Measurements from ENCODE around the gene TULP4.
"Not testable (repeated sequence)": the region's sequence is repeated elsewhere in the genome, so short reads cannot be mapped to it uniquely, and the experiment has no call there.

The TULP4 gene

GRCh38 chr6:158382491-158382890, 70.2 kb downstream of the TULP4 start:
- H3K36me3 ChIP-seq (ENCODE audit: control insufficient read depth, insufficient read depth, low read length, severe bottlenecking): no peaks in the 10 kb centered on the region
- no peak overlapping the region for H3K4me3 ChIP-seq (ENCODE audit: low read length)
- peaks cover 7% of the 10 kb centered on the region for H3K4me1 ChIP-seq (ENCODE audit: control insufficient read depth, insufficient read depth, low read length)
- H3K9ac ChIP-seq (ENCODE audit: low read length): no peak overlapping the region
- no peaks in the 10 kb centered on the region for H3K9me3 ChIP-seq (ENCODE audit: control insufficient read depth, low read length)
- DNase-seq (ENCODE audit: low read depth): no peak
- no peaks in the 10 kb centered on the region for H3K27me3 ChIP-seq (replicated peaks; ENCODE audit: control insufficient read depth, insufficient read depth, low read length)

GRCh38 chr6:158383057-158383456, 70.8 kb downstream of the TULP4 start:
- DNase-seq (ENCODE audit: low read depth): no peak
- Histone ChIP-seq H3K9me3 (ENCODE audit: control insufficient read depth, low read length) (no peaks in the 10 kb centered on the region), H3K9ac (ENCODE audit: low read length) (no peak overlapping the region), H3K27me3 (replicated peaks; ENCODE audit: control insufficient read depth, insufficient read depth, low read length) (no peaks in the 10 kb centered on the region), H3K4me1 (ENCODE audit: control insufficient read depth, insufficient read depth, low read length) (peaks cover 7% of the 10 kb centered on the region), H3K36me3 (ENCODE audit: control insufficient read depth, insufficient read depth, low read length, severe bottlenecking) (no peaks in the 10 kb centered on the region), H3K4me3 (ENCODE audit: low read length) (no peak overlapping the region)

- Histone ChIP-seq H3K27me3 (replicated peaks; ENCODE audit: control insufficient read depth, insufficient read depth, low read length) (no peaks in the 10 kb centered on the region), H3K36me3 (ENCODE audit: control insufficient read depth, insufficient read depth, low read length, severe bottlenecking) (no peaks in the 10 kb centered on the region), H3K9me3 (ENCODE audit: control insufficient read depth, low read length) (no peaks in the 10 kb centered on the region), H3K4me3 (ENCODE audit: low read length) (no peak overlapping the region), H3K4me1 (ENCODE audit: control insufficient read depth, insufficient read depth, low read length) (peaks cover 7% of the 10 kb centered on the region), H3K9ac (ENCODE audit: low read length) (no peak overlapping the region)
- no peak for DNase-seq (ENCODE audit: low read depth)
These were observed 71.3 kb downstream of the TULP4 start for GRCh38 chr6:158383542-158383941.

- DNase-seq (ENCODE audit: low read depth): no peak
- no peak overlapping the region for H3K9ac ChIP-seq (ENCODE audit: low read length)
- no peaks in the 10 kb centered on the region for H3K27me3 ChIP-seq (replicated peaks; ENCODE audit: control insufficient read depth, insufficient read depth, low read length)
- H3K9me3 ChIP-seq (ENCODE audit: control insufficient read depth, low read length): no peaks in the 10 kb centered on the region
- H3K4me3 ChIP-seq (ENCODE audit: low read length): no peak overlapping the region
- no peaks in the 10 kb centered on the region for H3K36me3 ChIP-seq (ENCODE audit: control insufficient read depth, insufficient read depth, low read length, severe bottlenecking)
- peaks cover 10% of the 10 kb centered on the region for H3K4me1 ChIP-seq (ENCODE audit: control insufficient read depth, insufficient read depth, low read length)
These were observed 72.4 kb downstream of the TULP4 start for GRCh38 chr6:158384671-158385110.

GRCh38 chr6:158387036-158387435, 74.8 kb downstream of the TULP4 start:
- Histone ChIP-seq H3K27me3 (replicated peaks; ENCODE audit: control insufficient read depth, insufficient read depth, low read length) (no peaks in the 10 kb centered on the region), H3K4me1 (ENCODE audit: control insufficient read depth, insufficient read depth, low read length) (peaks cover 7% of the 10 kb centered on the region), H3K36me3 (ENCODE audit: control insufficient read depth, insufficient read depth, low read length, severe bottlenecking) (no peaks in the 10 kb centered on the region), H3K9ac (ENCODE audit: low read length) (no peak overlapping the region), H3K4me3 (ENCODE audit: low read length) (no peak overlapping the region), H3K9me3 (ENCODE audit: control insufficient read depth, low read length) (no peaks in the 10 kb centered on the region)
- no peak for DNase-seq (ENCODE audit: low read depth)

- no peak for DNase-seq (ENCODE audit: low read depth)
- no peaks in the 10 kb centered on the region for H3K36me3 ChIP-seq (ENCODE audit: control insufficient read depth, insufficient read depth, low read length, severe bottlenecking)
- no peaks in the 10 kb centered on the region for H3K9me3 ChIP-seq (ENCODE audit: control insufficient read depth, low read length)
- no peak overlapping the region for H3K4me3 ChIP-seq (ENCODE audit: low read length)
- no peaks in the 10 kb centered on the region for H3K27me3 ChIP-seq (replicated peaks; ENCODE audit: control insufficient read depth, insufficient read depth, low read length)
- no peak overlapping the region for H3K9ac ChIP-seq (ENCODE audit: low read length)
- H3K4me1 ChIP-seq (ENCODE audit: control insufficient read depth, insufficient read depth, low read length): peaks cover 4% of the 10 kb centered on the region
These were observed 75.3 kb downstream of the TULP4 start for GRCh38 chr6:158387578-158387977.

- DNase-seq (ENCODE audit: low read depth): no peak
- no peaks in the 10 kb centered on the region for H3K36me3 ChIP-seq (ENCODE audit: control insufficient read depth, insufficient read depth, low read length, severe bottlenecking)
- H3K4me1 ChIP-seq (ENCODE audit: control insufficient read depth, insufficient read depth, low read length): peaks cover 4% of the 10 kb centered on the region
- H3K9ac ChIP-seq (ENCODE audit: low read length): no peak overlapping the region
- no peaks in the 10 kb centered on the region for H3K9me3 ChIP-seq (ENCODE audit: control insufficient read depth, low read length)
- no peak overlapping the region for H3K4me3 ChIP-seq (ENCODE audit: low read length)
- no peaks in the 10 kb centered on the region for H3K27me3 ChIP-seq (replicated peaks; ENCODE audit: control insufficient read depth, insufficient read depth, low read length)
These were observed 76.5 kb downstream of the TULP4 start for GRCh38 chr6:158388727-158389126.

GRCh38 chr6:158389193-158389919, 77.1 kb downstream of the TULP4 start:
- DNase-seq (ENCODE audit: low read depth): no peak
- Histone ChIP-seq H3K4me3 (ENCODE audit: low read length) (no peak overlapping the region), H3K27me3 (replicated peaks; ENCODE audit: control insufficient read depth, insufficient read depth, low read length) (no peaks in the 10 kb centered on the region), H3K36me3 (ENCODE audit: control insufficient read depth, insufficient read depth, low read length, severe bottlenecking) (no peaks in the 10 kb centered on the region), H3K9ac (ENCODE audit: low read length) (no peak overlapping the region), H3K4me1 (ENCODE audit: control insufficient read depth, insufficient read depth, low read length) (peaks cover 4% of the 10 kb centered on the region), H3K9me3 (ENCODE audit: control insufficient read depth, low read length) (no peaks in the 10 kb centered on the region)

GRCh38 chr6:158391276-158391675, 79.0 kb downstream of the TULP4 start:
- H3K9ac ChIP-seq (ENCODE audit: low read length): no peak overlapping the region
- no peaks in the 10 kb centered on the region for H3K9me3 ChIP-seq (ENCODE audit: control insufficient read depth, low read length)
- no peaks in the 10 kb centered on the region for H3K27me3 ChIP-seq (replicated peaks; ENCODE audit: control insufficient read depth, insufficient read depth, low read length)
- DNase-seq (ENCODE audit: low read depth): no peak
- no peaks in the 10 kb centered on the region for H3K36me3 ChIP-seq (ENCODE audit: control insufficient read depth, insufficient read depth, low read length, severe bottlenecking)
- H3K4me3 ChIP-seq (ENCODE audit: low read length): no peak overlapping the region
- peaks cover 4% of the 10 kb centered on the region for H3K4me1 ChIP-seq (ENCODE audit: control insufficient read depth, insufficient read depth, low read length)

- DNase-seq (ENCODE audit: low read depth); H3K4me3 ChIP-seq (ENCODE audit: low read length); H3K9ac ChIP-seq (ENCODE audit: low read length); H3K4me1 ChIP-seq (ENCODE audit: control insufficient read depth, insufficient read depth, low read length); H3K36me3 ChIP-seq (ENCODE audit: control insufficient read depth, insufficient read depth, low read length, severe bottlenecking); H3K9me3 ChIP-seq (ENCODE audit: control insufficient read depth, low read length); H3K27me3 ChIP-seq (replicated peaks; ENCODE audit: control insufficient read depth, insufficient read depth, low read length): not testable (repeated sequence)
These were observed 79.7 kb downstream of the TULP4 start for GRCh38 chr6:158391977-158392376.

- no peaks in the 10 kb centered on the region for H3K36me3 ChIP-seq (ENCODE audit: control insufficient read depth, insufficient read depth, low read length, severe bottlenecking)
- no peaks in the 10 kb centered on the region for H3K27me3 ChIP-seq (replicated peaks; ENCODE audit: control insufficient read depth, insufficient read depth, low read length)
- DNase-seq (ENCODE audit: low read depth): no peak
- no peak overlapping the region for H3K4me3 ChIP-seq (ENCODE audit: low read length)
- no peak overlapping the region for H3K9ac ChIP-seq (ENCODE audit: low read length)
- H3K4me1 ChIP-seq (ENCODE audit: control insufficient read depth, insufficient read depth, low read length): no peaks in the 10 kb centered on the region
- H3K9me3 ChIP-seq (ENCODE audit: control insufficient read depth, low read length): no peaks in the 10 kb centered on the region
These were observed 83.9 kb downstream of the TULP4 start for GRCh38 chr6:158396136-158396535.

- H3K4me1 ChIP-seq (ENCODE audit: control insufficient read depth, insufficient read depth, low read length): no peaks in the 10 kb centered on the region
- H3K9ac ChIP-seq (ENCODE audit: low read length): no peak overlapping the region
- no peaks in the 10 kb centered on the region for H3K27me3 ChIP-seq (replicated peaks; ENCODE audit: control insufficient read depth, insufficient read depth, low read length)
- H3K9me3 ChIP-seq (ENCODE audit: control insufficient read depth, low read length): no peaks in the 10 kb centered on the region
- H3K36me3 ChIP-seq (ENCODE audit: control insufficient read depth, insufficient read depth, low read length, severe bottlenecking): no peaks in the 10 kb centered on the region
- no peak for DNase-seq (ENCODE audit: low read depth)
- H3K4me3 ChIP-seq (ENCODE audit: low read length): no peak overlapping the region
These were observed 85.3 kb downstream of the TULP4 start for GRCh38 chr6:158397578-158397977.

Measured in adipocyte (in vitro differentiated cells).